ENCODE measurements around the gene SEMA7A.

- TF ChIP-seq CTCF (conservative IDR thresholded peaks at IDR 0.05; ENCODE audit: low read depth, low read length) (no peak), EZH2 (IDR thresholded peaks at IDR 0.05; ENCODE audit: borderline replicate concordance, low read depth, low read length, poor library complexity, severe bottlenecking) (no peak)
Measured at GRCh38 chr15:74423431-74424257, 10.1 kb downstream of the SEMA7A start.

Measured in A673 (cell line).